Progenitor cell of endocrine pancreas (in vitro differentiated cells): ENCODE measurements around the gene ANKS1A. TPM values are rescaled to one million over a fixed set of nuclear protein-coding genes. Genes with fewer than 3 reads are reported as not detected.

Experiments used
- DNase-seq: peaks from one replicate; pipeline ENCODE4 v3.0.0; 2021; ENCODE audit warnings: low spot score; ENCODE audit not compliant: unreplicated experiment
- H3K27ac Mint-ChIP-seq: 2 replicates; pipeline ENCODE4 v1.8.0; 2021; ENCODE audit warnings: mild to moderate bottlenecking, moderate library complexity, mixed read lengths
- H3K27me3 Mint-ChIP-seq: 2 replicates; pipeline ENCODE4 v1.8.0; 2021; ENCODE audit warnings: mixed read lengths
- H3K36me3 Mint-ChIP-seq: 2 replicates; pipeline ENCODE4 v1.8.0; 2022; ENCODE audit warnings: mixed read lengths; ENCODE audit not compliant: insufficient read depth
- H3K4me1 Mint-ChIP-seq: 2 replicates; pipeline ENCODE4 v1.8.0; 2021; ENCODE audit warnings: low read depth, mixed read lengths
- H3K4me3 Mint-ChIP-seq: 2 replicates; pipeline ENCODE4 v1.8.0; 2021; ENCODE audit warnings: low read depth, mild to moderate bottlenecking, moderate library complexity, mixed read lengths
- H3K9me3 Mint-ChIP-seq: 2 replicates; pipeline ENCODE4 v1.8.0; 2021; ENCODE audit warnings: low read depth, mixed read lengths
- total RNA-seq: library from RNA; stranded (reverse); gene quantifications from 2 replicates; pipeline ENCODE4 v1.2.1, GENCODE V29; 2021
- TF ChIP-seq, protein P1 (sequence below): fragments of 200-600 bp; sonication (generic); IDR thresholded peaks from one replicate; pipeline ENCODE4 v1.5.0; 2021; ENCODE audit warnings: antibody characterized with exemption, mild to moderate bottlenecking; ENCODE audit not compliant: unreplicated experiment

The ANKS1A gene
- total RNA-seq, 1 donor from 2014 or later: 36.4 TPM

DNA sequence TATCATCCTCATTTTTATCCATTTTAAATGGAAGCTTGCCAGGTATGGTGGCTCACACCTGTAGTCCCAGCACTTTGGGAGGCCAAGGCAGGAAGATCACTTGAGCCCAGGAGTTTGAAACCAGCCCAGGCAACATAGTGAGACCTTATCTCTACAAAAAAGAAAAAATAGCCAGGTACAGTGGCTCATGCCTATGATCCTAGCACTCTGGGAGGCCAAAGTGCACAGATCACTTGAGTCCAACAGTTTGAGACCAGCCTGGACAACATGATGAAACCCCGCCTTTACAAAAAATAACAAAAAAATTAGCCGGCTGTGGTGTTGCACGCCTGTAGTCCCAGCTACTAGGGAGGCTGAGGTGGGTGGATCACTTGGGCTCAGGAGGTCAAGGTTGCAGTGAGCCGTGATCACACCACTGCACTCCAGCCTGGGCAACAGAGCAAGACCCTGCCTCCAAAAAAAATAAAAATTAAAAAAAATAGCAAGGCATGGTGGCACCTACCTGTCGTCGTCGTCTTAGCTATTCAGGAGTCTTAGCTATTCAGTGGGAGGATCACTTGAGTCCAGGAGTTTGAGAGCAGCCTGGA lies 163.0 kb downstream of the ANKS1A start:
- peaks cover 5% of the 10 kb centered on the region for H3K36me3 Mint-ChIP-seq
- no peaks in the 10 kb centered on the region for H3K9me3 Mint-ChIP-seq

DNA sequence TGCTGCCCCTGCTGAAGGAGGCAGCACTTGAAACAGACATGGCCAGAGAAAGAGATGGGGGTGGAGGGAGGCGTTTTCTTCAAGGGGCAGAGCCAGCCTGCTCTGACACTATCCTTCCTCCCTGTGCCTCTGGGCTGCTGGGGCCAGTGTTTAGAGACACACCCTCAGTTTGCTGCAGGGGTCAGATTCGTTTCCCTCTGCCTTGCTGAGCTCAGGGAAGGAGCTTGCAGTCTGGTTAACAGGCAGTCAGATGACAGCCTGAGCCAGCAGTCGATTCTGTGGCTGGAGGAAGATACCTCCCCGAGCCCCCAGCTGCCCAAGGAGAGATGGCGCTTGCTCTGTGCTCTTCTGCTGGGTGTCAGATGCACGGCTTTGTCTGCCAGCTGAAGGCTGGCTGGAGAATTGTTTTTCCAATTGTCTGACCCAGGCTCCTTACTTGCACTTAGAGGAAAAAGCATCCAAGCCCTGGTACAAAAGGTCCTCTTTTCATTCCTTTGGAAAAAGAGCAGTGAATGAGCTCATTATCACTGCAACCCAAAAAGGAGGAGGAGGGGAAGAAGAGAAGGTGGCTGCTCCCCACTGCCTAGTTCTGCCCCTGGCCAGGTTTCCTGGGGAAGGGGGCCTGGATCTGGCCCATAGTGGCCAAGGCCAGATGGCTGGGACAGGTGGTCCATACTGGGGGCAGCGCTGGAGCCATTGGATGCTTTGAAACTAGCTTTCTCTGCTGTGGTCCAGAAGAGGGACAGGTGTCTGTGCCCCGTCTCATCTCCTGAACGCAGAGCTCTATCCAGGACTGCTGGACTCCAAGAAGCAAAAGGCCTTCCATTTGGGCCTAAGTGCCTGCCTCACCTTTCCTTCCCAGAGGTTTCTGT lies 163.9 kb downstream of the ANKS1A start:
- Mint-ChIP-seq H3K27ac (no peak overlapping the region), H3K36me3 (peaks cover 5% of the 10 kb centered on the region), H3K4me1 (no peaks in the 10 kb centered on the region), H3K27me3 (no peaks in the 10 kb centered on the region), H3K9me3 (no peaks in the 10 kb centered on the region), H3K4me3 (no peak overlapping the region)
- TF ChIP-seq, protein P1, sequence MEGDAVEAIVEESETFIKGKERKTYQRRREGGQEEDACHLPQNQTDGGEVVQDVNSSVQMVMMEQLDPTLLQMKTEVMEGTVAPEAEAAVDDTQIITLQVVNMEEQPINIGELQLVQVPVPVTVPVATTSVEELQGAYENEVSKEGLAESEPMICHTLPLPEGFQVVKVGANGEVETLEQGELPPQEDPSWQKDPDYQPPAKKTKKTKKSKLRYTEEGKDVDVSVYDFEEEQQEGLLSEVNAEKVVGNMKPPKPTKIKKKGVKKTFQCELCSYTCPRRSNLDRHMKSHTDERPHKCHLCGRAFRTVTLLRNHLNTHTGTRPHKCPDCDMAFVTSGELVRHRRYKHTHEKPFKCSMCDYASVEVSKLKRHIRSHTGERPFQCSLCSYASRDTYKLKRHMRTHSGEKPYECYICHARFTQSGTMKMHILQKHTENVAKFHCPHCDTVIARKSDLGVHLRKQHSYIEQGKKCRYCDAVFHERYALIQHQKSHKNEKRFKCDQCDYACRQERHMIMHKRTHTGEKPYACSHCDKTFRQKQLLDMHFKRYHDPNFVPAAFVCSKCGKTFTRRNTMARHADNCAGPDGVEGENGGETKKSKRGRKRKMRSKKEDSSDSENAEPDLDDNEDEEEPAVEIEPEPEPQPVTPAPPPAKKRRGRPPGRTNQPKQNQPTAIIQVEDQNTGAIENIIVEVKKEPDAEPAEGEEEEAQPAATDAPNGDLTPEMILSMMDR: no peak
- DNase-seq: no peak

More for the DNA sequence above, 163.0 kb downstream of the ANKS1A start:
- TF ChIP-seq, protein P1: no peak
- H3K27me3 Mint-ChIP-seq: no peaks in the 10 kb centered on the region
- no peak for DNase-seq
- H3K4me3 Mint-ChIP-seq: no peak overlapping the region
- no peak overlapping the region for H3K27ac Mint-ChIP-seq
- peaks cover 2% of the 10 kb centered on the region for H3K4me1 Mint-ChIP-seq

DNA sequence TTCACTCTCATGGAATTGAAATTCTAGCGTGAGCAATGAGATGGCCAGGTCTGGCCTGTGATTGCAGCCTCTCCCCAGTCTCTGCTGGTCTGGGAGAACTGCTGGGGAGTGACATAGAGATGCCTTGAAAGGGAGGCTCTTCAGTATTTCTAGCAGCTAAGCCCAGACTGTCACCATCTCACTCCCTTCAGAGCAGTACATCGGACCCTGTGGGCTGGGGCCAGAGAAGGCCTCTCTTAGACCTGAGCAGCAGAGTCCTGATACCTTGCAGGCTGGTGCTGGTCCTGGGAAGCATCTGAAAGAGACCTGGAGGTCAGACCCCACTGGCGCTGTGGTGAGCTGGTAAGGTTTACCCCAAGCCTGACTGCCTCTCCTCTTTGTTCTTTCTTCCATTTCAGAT lies 164.6 kb downstream of the ANKS1A start:
- no peaks in the 10 kb centered on the region for H3K4me1 Mint-ChIP-seq
- H3K36me3 Mint-ChIP-seq: peaks cover 7% of the 10 kb centered on the region
- H3K9me3 Mint-ChIP-seq: no peaks in the 10 kb centered on the region
- no peak overlapping the region for H3K4me3 Mint-ChIP-seq
- H3K27me3 Mint-ChIP-seq: no peaks in the 10 kb centered on the region
- H3K27ac Mint-ChIP-seq: no peak overlapping the region
- TF ChIP-seq, protein P1: no peak
- no peak for DNase-seq

DNA sequence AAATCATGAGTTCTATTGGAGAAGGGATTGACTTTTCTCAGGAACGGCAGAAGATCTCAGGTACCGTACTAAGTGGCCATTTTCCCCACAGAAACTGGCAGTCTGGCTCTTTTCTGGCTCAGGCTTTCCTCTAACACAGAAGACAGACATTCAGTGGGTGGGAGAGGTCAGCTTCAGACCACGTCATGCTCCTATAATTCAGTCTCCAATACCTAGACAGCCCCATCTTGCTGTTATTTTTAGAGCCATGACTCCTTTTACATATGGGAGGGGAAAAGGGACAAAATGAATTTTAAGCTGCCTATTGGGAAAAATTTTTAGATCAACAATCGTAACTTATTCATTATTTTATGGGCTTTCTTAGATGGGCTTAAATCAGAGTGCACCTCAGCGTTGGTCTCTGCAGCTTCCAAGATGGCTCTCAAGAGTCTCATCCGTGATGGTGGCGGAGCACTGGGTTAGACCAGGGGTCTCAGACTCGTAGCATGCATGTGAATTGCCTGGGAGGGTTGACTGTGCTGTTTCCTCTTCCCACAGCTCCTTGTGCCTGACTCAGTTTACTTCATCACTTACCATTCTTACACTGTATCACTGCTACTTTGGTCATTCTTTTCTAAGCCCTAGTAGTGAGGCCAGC lies 165.2 kb downstream of the ANKS1A start:
- H3K27ac Mint-ChIP-seq: no peak overlapping the region
- H3K27me3 Mint-ChIP-seq: no peaks in the 10 kb centered on the region
- H3K9me3 Mint-ChIP-seq: no peaks in the 10 kb centered on the region
- peaks cover 7% of the 10 kb centered on the region for H3K36me3 Mint-ChIP-seq
- H3K4me3 Mint-ChIP-seq: no peak overlapping the region
- DNase-seq: no peak
- H3K4me1 Mint-ChIP-seq: no peaks in the 10 kb centered on the region
- TF ChIP-seq, protein P1: no peak

DNA sequence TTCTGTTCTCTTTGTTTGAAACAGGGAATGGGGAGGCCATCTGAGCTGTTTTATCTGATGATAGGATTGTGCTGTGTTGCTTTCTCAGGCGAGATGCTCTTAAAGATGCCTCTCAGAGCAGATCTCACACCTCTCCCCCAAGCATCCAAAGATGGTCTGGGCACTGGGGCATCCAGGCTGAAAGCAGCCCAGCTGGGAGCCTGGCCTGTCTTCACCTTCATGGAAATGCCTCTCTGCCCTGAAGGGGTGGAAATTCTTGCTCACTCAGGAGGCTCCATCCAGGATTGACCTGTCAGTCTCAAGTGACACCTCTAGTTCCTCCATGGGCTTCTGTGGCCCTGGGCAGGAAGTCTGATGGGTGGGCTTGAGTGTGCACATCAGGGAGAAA lies 165.7 kb downstream of the ANKS1A start:
- no peaks in the 10 kb centered on the region for H3K27me3 Mint-ChIP-seq

More for the DNA sequence above, 165.7 kb downstream of the ANKS1A start:
- no peaks in the 10 kb centered on the region for H3K4me1 Mint-ChIP-seq
- no peaks in the 10 kb centered on the region for H3K9me3 Mint-ChIP-seq
- no peak overlapping the region for H3K4me3 Mint-ChIP-seq
- TF ChIP-seq, protein P1: no peak
- peaks cover 7% of the 10 kb centered on the region for H3K36me3 Mint-ChIP-seq
- DNase-seq: no peak
- no peak overlapping the region for H3K27ac Mint-ChIP-seq
